ENCODE results near the gene BNIPL. TPM values are rescaled to one million over a fixed set of nuclear protein-coding genes. Genes with fewer than 3 reads are reported as not detected.
A peak's percentile ranks its signal among the peaks of the same experiment; 100 is the strongest.

Gene BNIPL
- total RNA-seq, 2 experiments from 2014 or later, result 0.54 to 1.4 TPM

GRCh38 chr1:151049458-151049857, 13.1 kb downstream of the BNIPL start:
- H3K27me3 Mint-ChIP-seq, result no peaks in the 10 kb centered on the region

GRCh38 chr1:151050051-151050688, 13.8 kb downstream of the BNIPL start:
- Mint-ChIP-seq H3K4me1 (ENCODE audit: low read depth) (peaks cover 60% of the 10 kb centered on the region), H3K4me3 (no peak overlapping the region), H3K36me3 (ENCODE audit: low read depth) (peaks cover 48% of the 10 kb centered on the region), H3K9me3 (no peaks in the 10 kb centered on the region), H3K27ac (peak overlapping the region; percentile 20), H3K27me3 (no peaks in the 10 kb centered on the region)
- intact Hi-C loops (cut with micrococcal nuclease), result no loop called here
- no peak for TF ChIP-seq CTCF (IDR thresholded peaks at IDR 0.05)
- ChIA-PET CTCF (interaction anchor here (1.1 to 2.2 kb wide), 7 partner anchors 8 to 107 kb away, joined by 3 to 13 read pairs (median 5); partner anchors contain the start of genes CDC42SE1 and TNFAIP8L2), POLR2A (interaction anchor here (0.7 to 4.0 kb wide), 4 partner anchors 8 to 202 kb away, joined by 3 to 22 read pairs (median 4); partner anchors contain the start of gene CDC42SE1)
- no peak for DNase-seq
- ATAC-seq, result no peak

More at GRCh38 chr1:151049458-151049857, 13.1 kb downstream of the BNIPL start:
- no peak for TF ChIP-seq CTCF (IDR thresholded peaks at IDR 0.05)
- Mint-ChIP-seq H3K36me3 (ENCODE audit: low read depth) (peaks cover 41% of the 10 kb centered on the region), H3K27ac (peak overlapping the region; percentile 15), H3K4me3 (peak overlapping the region; percentile 15), H3K4me1 (ENCODE audit: low read depth) (peaks cover 53% of the 10 kb centered on the region), H3K9me3 (no peaks in the 10 kb centered on the region)
- ChIA-PET POLR2A (interaction anchor here (0.7 to 4.0 kb wide), 4 partner anchors 9 to 203 kb away, joined by 3 to 22 read pairs (median 4); partner anchors contain the start of gene CDC42SE1), CTCF (interaction anchor here (1.2 to 2.2 kb wide), 4 partner anchors 9 to 107 kb away, joined by 4 to 13 read pairs (median 8); partner anchors contain the start of genes CDC42SE1 and TNFAIP8L2)
- no peak for DNase-seq
- ATAC-seq, result no peak
- intact Hi-C loops (cut with micrococcal nuclease), result no loop called here

GRCh38 chr1:151051356-151052009, 15.1 kb downstream of the BNIPL start:
- intact Hi-C loops (cut with micrococcal nuclease), result no loop called here
- ChIA-PET POLR2A (interaction anchor here (0.7 to 3.0 kb wide), 3 partner anchors 11 to 19 kb away, joined by 3 to 9 read pairs (median 8); partner anchors contain the start of gene GABPB2), CTCF (interaction anchor here (0.8 to 2.2 kb wide), 5 partner anchors 8 to 71 kb away, joined by 3 to 13 read pairs (median 3); partner anchors contain the start of gene CDC42SE1)
- H3K27me3 Mint-ChIP-seq, result no peaks in the 10 kb centered on the region
- H3K27ac Mint-ChIP-seq, result peak overlapping the region; percentile 36
- ATAC-seq (no peak), DNase-seq (no peak)
- peaks cover 65% of the 10 kb centered on the region for H3K4me1 Mint-ChIP-seq (ENCODE audit: low read depth)
- H3K9me3 Mint-ChIP-seq, result no peaks in the 10 kb centered on the region
- H3K36me3 Mint-ChIP-seq (ENCODE audit: low read depth), result peaks cover 61% of the 10 kb centered on the region
- no peak for TF ChIP-seq CTCF (IDR thresholded peaks at IDR 0.05)
- H3K4me3 Mint-ChIP-seq, result no peak overlapping the region

- TF ChIP-seq CTCF (IDR thresholded peaks at IDR 0.05), result no peak
- DNase-seq (no peak), ATAC-seq (no peak)
- Mint-ChIP-seq H3K27ac (peak overlapping the region; percentile 95), H3K4me1 (ENCODE audit: low read depth) (peaks cover 53% of the 10 kb centered on the region), H3K9me3 (no peaks in the 10 kb centered on the region), H3K36me3 (ENCODE audit: low read depth) (peaks cover 76% of the 10 kb centered on the region), H3K27me3 (no peaks in the 10 kb centered on the region), H3K4me3 (no peak overlapping the region)
- ChIA-PET CTCF (interaction anchor here (1.0 to 6.5 kb wide), 4 partner anchors 16 to 75 kb away, joined by 4 to 40 read pairs (median 6); partner anchors contain the start of gene GABPB2), POLR2A (interaction anchor here (0.9 to 1.3 kb wide), 2 partner anchors 8 to 76 kb away, joined by 3 read pairs; no protein-coding TSS in a partner anchor)
- intact Hi-C loops (cut with micrococcal nuclease), result loop anchor here (5.0 kb wide), 1 partner anchor 33 kb away; no protein-coding TSS in a partner anchor
Measured at GRCh38 chr1:151054971-151055547, 18.7 kb downstream of the BNIPL start.

Measured in activated CD8-positive, alpha-beta T cell treated with anti-CD3 and anti-CD28 coated beads for 36 hours (primary cell).